ENCODE measurements around the gene DTX4.
A peak's percentile ranks its signal among the peaks of the same experiment; 100 is the strongest.
"Not testable (repeated sequence)": the region's sequence is repeated elsewhere in the genome, so short reads cannot be mapped to it uniquely, and the experiment has no call there.

Gene DTX4

DNA sequence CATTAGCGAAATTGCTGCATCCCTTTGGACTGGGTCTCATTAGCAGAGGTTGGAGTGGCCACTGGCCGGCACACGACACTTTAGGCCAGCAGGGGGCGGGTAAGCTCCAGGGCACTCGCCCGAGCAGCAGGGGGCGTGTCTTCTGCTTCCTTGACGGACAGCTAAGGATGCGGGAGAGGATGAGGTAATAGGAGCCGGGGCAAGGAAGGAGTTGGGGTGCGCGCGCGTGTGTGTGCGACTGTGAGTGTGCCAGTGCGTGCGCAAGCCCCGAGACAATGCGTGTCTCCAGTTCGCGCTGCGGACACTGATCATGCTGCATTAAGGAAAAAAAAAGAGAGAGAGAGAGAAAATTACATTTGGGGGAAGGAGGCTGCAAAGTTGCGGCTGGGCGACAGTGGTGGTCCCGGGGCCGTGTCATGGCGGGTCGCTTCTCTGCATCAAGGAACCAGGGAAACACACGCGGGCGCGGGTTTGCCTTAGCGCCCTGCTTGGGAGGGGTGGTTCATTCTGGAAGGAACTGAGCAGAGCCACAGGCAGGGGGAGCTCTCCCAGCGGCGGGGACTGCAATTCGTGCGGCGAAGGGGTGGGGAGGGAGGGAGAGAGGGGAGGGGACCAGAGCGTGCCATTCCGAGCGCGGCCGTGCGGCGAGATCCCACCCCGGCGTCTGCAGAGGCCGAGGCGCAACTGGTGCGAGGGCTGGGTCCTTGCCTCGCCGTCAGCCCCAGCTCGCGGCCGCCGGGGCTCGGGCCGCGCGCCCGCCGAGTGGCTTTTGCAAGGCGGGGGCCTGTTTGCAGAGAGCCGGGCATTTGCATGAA, at the start of gene DTX4:
Gene DTX4 (plus strand): TSS at position 625 of the 815 bp plus-strand sequence. CDS start 464 bp downstream, outside the sequence.
- peak; percentile 39 for DNase-seq (ENCODE audit: low read depth)
- TF ChIP-seq, protein P1, sequence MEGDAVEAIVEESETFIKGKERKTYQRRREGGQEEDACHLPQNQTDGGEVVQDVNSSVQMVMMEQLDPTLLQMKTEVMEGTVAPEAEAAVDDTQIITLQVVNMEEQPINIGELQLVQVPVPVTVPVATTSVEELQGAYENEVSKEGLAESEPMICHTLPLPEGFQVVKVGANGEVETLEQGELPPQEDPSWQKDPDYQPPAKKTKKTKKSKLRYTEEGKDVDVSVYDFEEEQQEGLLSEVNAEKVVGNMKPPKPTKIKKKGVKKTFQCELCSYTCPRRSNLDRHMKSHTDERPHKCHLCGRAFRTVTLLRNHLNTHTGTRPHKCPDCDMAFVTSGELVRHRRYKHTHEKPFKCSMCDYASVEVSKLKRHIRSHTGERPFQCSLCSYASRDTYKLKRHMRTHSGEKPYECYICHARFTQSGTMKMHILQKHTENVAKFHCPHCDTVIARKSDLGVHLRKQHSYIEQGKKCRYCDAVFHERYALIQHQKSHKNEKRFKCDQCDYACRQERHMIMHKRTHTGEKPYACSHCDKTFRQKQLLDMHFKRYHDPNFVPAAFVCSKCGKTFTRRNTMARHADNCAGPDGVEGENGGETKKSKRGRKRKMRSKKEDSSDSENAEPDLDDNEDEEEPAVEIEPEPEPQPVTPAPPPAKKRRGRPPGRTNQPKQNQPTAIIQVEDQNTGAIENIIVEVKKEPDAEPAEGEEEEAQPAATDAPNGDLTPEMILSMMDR (IDR thresholded peaks at IDR 0.05; ENCODE audit: control insufficient read depth, insufficient read depth, low read depth, low read length, missing control alignments): peak; percentile 99
- peak within 1 kb of the TSS; percentile 59 for H3K4me3 ChIP-seq (ENCODE audit: control insufficient read depth, low read depth, low read length)

DNA sequence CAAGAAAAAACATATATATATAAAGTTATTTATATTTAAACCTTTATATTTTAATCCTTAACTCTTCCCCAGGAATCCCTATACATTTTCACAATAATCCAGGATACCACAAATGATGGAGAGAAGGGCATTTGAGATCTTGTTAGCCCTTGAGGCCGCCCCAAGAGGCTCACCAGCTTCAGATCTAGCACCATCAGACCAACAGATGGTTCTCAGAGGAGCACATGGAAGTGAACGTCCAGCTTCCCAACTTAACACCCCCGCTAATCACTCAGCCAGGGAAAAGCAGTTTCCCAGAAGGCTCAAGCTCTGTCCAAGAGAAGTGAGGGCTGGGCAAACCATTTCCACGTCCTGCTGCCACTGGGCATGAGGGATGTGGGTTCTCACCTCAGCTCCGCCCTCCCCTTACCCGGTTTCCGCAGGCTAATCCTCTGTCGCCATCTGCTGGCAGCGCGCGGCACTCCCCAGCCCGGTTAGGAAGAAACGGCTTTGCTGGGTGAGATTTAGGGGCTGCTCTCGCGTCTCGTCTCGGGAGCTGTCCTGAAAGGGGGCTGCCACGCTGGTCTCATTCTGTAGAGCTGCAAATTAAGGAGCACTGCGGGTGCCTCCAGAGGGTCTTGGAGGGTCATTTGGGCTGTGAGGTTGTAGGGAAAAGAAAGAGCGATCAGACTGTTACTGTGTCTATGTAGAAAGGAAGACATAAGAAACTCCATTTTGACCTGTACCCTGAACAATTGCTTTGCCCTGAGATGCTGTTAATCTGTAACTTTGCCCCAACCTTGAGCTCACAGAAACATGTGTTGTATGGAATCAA, 36.1 kb upstream of the DTX4 start:
- TF ChIP-seq, protein P1 (IDR thresholded peaks at IDR 0.05; ENCODE audit: control insufficient read depth, insufficient read depth, low read depth, low read length, missing control alignments): peak; percentile 100
- no peak overlapping the region for H3K4me3 ChIP-seq (ENCODE audit: control insufficient read depth, low read depth, low read length)
- no peak for DNase-seq (ENCODE audit: low read depth)

DNA sequence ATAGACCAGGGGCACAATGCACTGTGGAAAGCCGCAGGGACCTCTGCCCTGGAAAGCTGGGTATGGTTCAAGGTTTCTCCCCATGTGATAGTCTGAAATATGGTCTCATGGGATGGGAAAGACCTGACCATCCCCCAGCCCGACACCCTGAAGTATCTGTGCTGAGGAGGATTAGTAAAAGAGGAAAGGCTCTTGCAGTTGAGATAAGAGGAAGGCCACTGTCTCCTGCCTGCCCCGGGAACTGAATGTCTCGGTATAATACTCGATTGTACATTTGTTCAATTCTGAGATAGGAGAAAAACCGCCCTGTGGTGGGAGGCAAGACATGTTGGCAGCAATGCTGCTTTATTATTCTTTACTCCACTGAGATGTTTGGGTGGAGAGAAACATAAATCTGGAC, 35.4 kb upstream of the DTX4 start:
- DNase-seq (ENCODE audit: low read depth): not testable (repeated sequence)

DNA sequence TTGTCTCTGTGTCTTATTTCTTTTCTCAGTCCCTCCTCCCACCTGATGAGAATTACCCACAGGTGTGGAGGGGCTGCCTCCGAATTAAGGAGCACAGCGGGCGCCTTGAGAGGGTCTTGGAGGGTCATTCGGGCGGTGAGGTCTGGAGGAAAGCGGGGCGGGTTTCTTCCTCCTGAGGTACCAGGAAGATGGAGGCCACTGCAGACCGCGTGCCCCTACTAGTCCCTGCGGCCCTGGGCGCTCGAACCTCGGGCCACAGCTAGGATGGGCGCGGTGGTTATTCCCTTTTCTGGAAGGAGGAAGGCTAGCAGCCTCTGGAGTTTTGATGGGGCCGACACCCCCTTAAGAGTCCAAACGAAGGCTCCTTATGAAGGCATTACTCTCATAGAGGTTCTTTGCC, 34.7 kb upstream of the DTX4 start:
- no peak overlapping the region for H3K4me3 ChIP-seq (ENCODE audit: control insufficient read depth, low read depth, low read length)
- DNase-seq (ENCODE audit: low read depth): no peak
- TF ChIP-seq, protein P1 (IDR thresholded peaks at IDR 0.05; ENCODE audit: control insufficient read depth, insufficient read depth, low read depth, low read length, missing control alignments): no peak

More for the DNA sequence above, 35.4 kb upstream of the DTX4 start:
- H3K4me3 ChIP-seq (ENCODE audit: control insufficient read depth, low read depth, low read length): not testable (repeated sequence)

DNA sequence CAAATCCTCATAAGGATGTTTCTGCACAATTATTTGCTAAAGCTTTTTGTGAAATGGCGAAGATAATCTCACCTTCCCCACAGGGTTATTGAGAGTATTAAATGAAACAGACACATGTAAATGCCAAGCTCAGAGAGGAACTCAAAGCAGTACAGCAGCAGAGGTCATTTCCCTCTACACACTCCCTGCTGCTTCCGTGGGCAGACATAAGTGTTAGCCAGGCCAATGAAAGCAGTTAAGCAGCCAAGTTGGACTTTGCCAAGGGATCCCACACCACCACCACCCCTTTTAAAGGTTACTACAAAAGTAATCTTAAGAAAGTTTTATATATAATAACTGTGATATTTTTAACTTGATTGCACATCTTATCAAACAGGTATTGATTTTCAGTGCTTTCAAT, 33.3 kb upstream of the DTX4 start:
- H3K4me3 ChIP-seq (ENCODE audit: control insufficient read depth, low read depth, low read length): no peak overlapping the region
- TF ChIP-seq, protein P1 (IDR thresholded peaks at IDR 0.05; ENCODE audit: control insufficient read depth, insufficient read depth, low read depth, low read length, missing control alignments): no peak
- DNase-seq (ENCODE audit: low read depth): no peak

DNA sequence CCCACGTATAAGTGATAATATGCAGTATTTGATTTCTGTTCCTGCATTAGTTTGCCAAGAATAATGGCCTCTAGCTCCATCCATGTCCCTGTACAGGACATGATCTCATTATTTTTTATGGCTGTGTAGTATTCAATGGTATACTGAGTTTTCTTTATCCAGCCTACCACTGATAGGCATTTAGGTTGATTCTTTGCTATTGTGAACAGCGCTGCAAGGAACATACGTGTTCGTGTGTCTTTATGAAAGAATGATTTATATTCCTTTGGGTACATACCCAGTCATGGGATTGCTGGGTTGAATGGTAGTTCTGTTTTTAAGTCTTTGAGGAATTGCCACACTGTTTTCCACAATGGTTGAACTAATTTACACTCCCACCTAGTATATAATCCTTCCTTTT, 30.7 kb upstream of the DTX4 start:
- no peak overlapping the region for H3K4me3 ChIP-seq (ENCODE audit: control insufficient read depth, low read depth, low read length)
- TF ChIP-seq, protein P1 (IDR thresholded peaks at IDR 0.05; ENCODE audit: control insufficient read depth, insufficient read depth, low read depth, low read length, missing control alignments): no peak
- no peak for DNase-seq (ENCODE audit: low read depth)
